GM15510 (cell line): ENCODE measurements around the gene MMP25.

Experiments used
- POLR2A ChIP-seq: IDR thresholded peaks from 3 replicates; pipeline ENCODE4 v1.6.1; 2011; ENCODE audit warnings: borderline replicate concordance; ENCODE audit not compliant: insufficient read length; ENCODE audit errors: extremely low read depth

MMP25 gene

GRCh38 chr16:3087243-3088235, 41.2 kb downstream of the MMP25 start:
- no peak for TF ChIP-seq POLR2A

GRCh38 chr16:3088450-3088849, 42.1 kb downstream of the MMP25 start:
- no peak for TF ChIP-seq POLR2A

GRCh38 chr16:3088925-3089716, 42.8 kb downstream of the MMP25 start:
- no peak for TF ChIP-seq POLR2A

GRCh38 chr16:3089717-3090592, 43.6 kb downstream of the MMP25 start:
- TF ChIP-seq POLR2A: no peak

- TF ChIP-seq POLR2A: no peak
These were observed 45.2 kb downstream of the MMP25 start for GRCh38 chr16:3091551-3091950.

- no peak for TF ChIP-seq POLR2A
These were observed 46.2 kb downstream of the MMP25 start for GRCh38 chr16:3092501-3092941.

- TF ChIP-seq POLR2A: no peak
These were observed 48.1 kb downstream of the MMP25 start for GRCh38 chr16:3094289-3095027.

- no peak for TF ChIP-seq POLR2A
These were observed 49.5 kb downstream of the MMP25 start for GRCh38 chr16:3095869-3096268.

- no peak for TF ChIP-seq POLR2A
These were observed 50.0 kb downstream of the MMP25 start for GRCh38 chr16:3096362-3096761.

- no peak for TF ChIP-seq POLR2A
These were observed 50.9 kb downstream of the MMP25 start for GRCh38 chr16:3097266-3097665.

GRCh38 chr16:3098459-3099394, 52.4 kb downstream of the MMP25 start, which contains the start of gene ZSCAN10:
Gene ZSCAN10 (minus strand): TSS chr16:3099294. CDS start chr16:3092937, 6,357 bp downstream.
- TF ChIP-seq POLR2A: no peak

GRCh38 chr16:3099395-3099731, 53.0 kb downstream of the MMP25 start:
- no peak for TF ChIP-seq POLR2A
